ENCODE results near the gene HYPK.

DNA sequence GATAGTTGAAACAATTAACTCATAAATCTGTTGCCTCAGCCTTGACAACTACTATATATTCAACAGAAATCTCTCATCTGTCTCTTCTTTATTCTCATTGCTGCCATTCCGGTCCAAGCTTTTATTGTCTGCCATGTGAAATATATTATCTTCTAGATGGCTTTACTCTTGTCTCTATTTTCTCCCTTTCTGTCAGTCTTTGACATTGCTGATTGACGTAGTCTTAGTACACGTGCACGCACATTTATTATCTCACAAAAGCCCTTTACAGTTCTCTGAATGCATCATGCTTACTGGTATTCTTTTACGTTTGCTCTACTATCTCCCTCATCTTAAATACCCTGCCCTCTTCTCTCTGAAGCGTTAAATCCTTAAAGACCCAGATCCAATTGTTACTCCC is 48.5 kb upstream of the HYPK start:
- TF ChIP-seq POLR2A (IDR thresholded peaks at IDR 0.05) = no peak
- TF ChIP-seq POLR2AphosphoS5 (IDR thresholded peaks at IDR 0.05) = no peak
- TF ChIP-seq, protein P1, sequence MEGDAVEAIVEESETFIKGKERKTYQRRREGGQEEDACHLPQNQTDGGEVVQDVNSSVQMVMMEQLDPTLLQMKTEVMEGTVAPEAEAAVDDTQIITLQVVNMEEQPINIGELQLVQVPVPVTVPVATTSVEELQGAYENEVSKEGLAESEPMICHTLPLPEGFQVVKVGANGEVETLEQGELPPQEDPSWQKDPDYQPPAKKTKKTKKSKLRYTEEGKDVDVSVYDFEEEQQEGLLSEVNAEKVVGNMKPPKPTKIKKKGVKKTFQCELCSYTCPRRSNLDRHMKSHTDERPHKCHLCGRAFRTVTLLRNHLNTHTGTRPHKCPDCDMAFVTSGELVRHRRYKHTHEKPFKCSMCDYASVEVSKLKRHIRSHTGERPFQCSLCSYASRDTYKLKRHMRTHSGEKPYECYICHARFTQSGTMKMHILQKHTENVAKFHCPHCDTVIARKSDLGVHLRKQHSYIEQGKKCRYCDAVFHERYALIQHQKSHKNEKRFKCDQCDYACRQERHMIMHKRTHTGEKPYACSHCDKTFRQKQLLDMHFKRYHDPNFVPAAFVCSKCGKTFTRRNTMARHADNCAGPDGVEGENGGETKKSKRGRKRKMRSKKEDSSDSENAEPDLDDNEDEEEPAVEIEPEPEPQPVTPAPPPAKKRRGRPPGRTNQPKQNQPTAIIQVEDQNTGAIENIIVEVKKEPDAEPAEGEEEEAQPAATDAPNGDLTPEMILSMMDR (IDR thresholded peaks at IDR 0.05) = no peak
- TF ChIP-seq EP300 (IDR thresholded peaks at IDR 0.05) = no peak

All from suprapubic skin (tissue), 4 donors.